ENCODE measurements around the gene RANBP17. TPM values are rescaled to one million over a fixed set of nuclear protein-coding genes. Genes with fewer than 3 reads are reported as not detected.
"Not testable (repeated sequence)": the region's sequence is repeated elsewhere in the genome, so short reads cannot be mapped to it uniquely, and the experiment has no call there.

RANBP17 gene
- total RNA-seq, 2 donors from 2014 or later: 26.6 to 28.0 TPM

DNA sequence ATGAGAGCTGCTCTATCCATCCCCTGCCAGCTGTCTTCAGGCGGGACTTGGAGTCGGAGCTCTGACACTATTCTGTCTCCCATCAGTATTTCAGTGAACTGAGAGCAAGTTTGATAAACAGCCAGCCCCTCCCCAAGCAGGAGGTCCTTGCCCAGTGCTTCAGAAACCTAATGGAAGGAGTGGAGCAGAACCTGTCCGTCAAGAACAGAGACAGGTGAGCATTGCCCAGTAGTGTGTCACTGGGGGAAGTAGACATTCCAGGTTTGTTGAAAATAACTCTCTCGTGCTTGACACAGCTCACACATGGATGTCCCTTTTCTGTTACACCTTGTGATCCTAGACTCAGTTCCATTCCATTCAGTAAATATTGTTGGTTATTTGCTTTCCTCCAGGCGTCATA is 434.0 kb downstream of the RANBP17 start:
- Mint-ChIP-seq H3K4me1 (no peaks in the 10 kb centered on the region), H3K9me3 (no peaks in the 10 kb centered on the region), H3K4me3 (no peak overlapping the region), H3K27ac (no peak overlapping the region), H3K27me3 (ENCODE audit: insufficient read depth) (peaks cover 21% of the 10 kb centered on the region), H3K36me3 (ENCODE audit: low read depth) (peaks cover 3% of the 10 kb centered on the region)
- no peaks in the 10 kb centered on the region for H3K9me3 ChIP-seq (ENCODE audit: control insufficient read depth, low read length)
- no peak overlapping the region for H3K4me3 ChIP-seq (ENCODE audit: low read length)
- no peaks in the 10 kb centered on the region for H3K36me3 ChIP-seq (ENCODE audit: control insufficient read depth, insufficient read depth, low read length)
- H3K9ac ChIP-seq (ENCODE audit: extremely low read depth, low read length, poor library complexity, severe bottlenecking): no peak overlapping the region
- TF ChIP-seq CTCF (conservative IDR thresholded peaks at IDR 0.05): no peak
- H3K27me3 ChIP-seq (ENCODE audit: control insufficient read depth, insufficient read depth, low read length, poor library complexity, severe bottlenecking): peaks cover 4% of the 10 kb centered on the region
- no peaks in the 10 kb centered on the region for H3K4me1 ChIP-seq (ENCODE audit: control insufficient read depth, insufficient read depth, low read length)
- H3K27ac ChIP-seq (ENCODE audit: low read depth, low read length): no peak overlapping the region
- DNase-seq: no peak
- 86 to 92% methylated on average over 4 to 5 of the region's 5 CpGs for WGBS, 2 experiments (ENCODE audit: insufficient coverage in 1 of 2, insufficient read length in 1 of 2)

GRCh38 chr5:171297941-171298340 is 436.1 kb downstream of the RANBP17 start:
- DNase-seq; H3K27ac ChIP-seq (ENCODE audit: low read depth, low read length); H3K4me1 ChIP-seq (ENCODE audit: control insufficient read depth, insufficient read depth, low read length); H3K9me3 Mint-ChIP-seq; H3K36me3 Mint-ChIP-seq (ENCODE audit: low read depth); H3K27ac Mint-ChIP-seq; H3K4me3 ChIP-seq (ENCODE audit: low read length); H3K4me1 Mint-ChIP-seq; H3K9ac ChIP-seq (ENCODE audit: extremely low read depth, low read length, poor library complexity, severe bottlenecking); H3K36me3 ChIP-seq (ENCODE audit: control insufficient read depth, insufficient read depth, low read length); H3K9me3 ChIP-seq (ENCODE audit: control insufficient read depth, low read length); H3K4me3 Mint-ChIP-seq: not testable (repeated sequence)
- peaks cover 12% of the 10 kb centered on the region for H3K27me3 ChIP-seq (ENCODE audit: control insufficient read depth, insufficient read depth, low read length, poor library complexity, severe bottlenecking)
- peaks cover 41% of the 10 kb centered on the region for H3K27me3 Mint-ChIP-seq (ENCODE audit: insufficient read depth)
- 94% methylated on average over 6 of the region's 6 CpGs for WGBS, 2 experiments (ENCODE audit: insufficient coverage in 1 of 2, insufficient read length in 1 of 2)

DNA sequence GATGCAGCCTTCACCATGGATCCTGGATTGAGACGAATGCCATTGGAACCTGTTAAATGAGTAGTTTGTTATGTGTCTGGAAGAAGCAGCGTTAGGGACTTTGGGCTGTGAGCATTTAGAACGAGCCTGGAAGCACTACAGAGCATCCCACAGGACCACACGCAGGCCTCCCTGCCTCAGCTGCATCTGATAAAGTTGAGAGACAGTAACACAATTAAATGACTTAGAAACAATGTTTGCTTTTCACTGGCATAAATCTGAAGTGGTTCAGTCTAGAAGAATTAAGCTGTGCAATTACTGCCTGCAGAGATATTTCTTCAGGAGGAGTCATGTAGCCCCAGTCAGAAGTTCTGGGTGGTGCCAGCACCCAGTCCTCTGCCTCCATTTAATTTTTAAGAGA is 437.4 kb downstream of the RANBP17 start:
- WGBS, 2 experiments (ENCODE audit: insufficient coverage in 1 of 2, insufficient read length in 1 of 2): 88 to 100% methylated on average over 4 of the region's 4 CpGs
- peaks cover 3% of the 10 kb centered on the region for H3K36me3 Mint-ChIP-seq (ENCODE audit: low read depth)
- H3K27me3 Mint-ChIP-seq (ENCODE audit: insufficient read depth): peaks cover 54% of the 10 kb centered on the region

More for the DNA sequence above, 437.4 kb downstream of the RANBP17 start:
- H3K27ac ChIP-seq (ENCODE audit: low read depth, low read length): no peak overlapping the region
- H3K36me3 ChIP-seq (ENCODE audit: control insufficient read depth, insufficient read depth, low read length): no peaks in the 10 kb centered on the region
- Mint-ChIP-seq H3K27ac (no peak overlapping the region), H3K4me1 (no peaks in the 10 kb centered on the region), H3K4me3 (no peak overlapping the region), H3K9me3 (no peaks in the 10 kb centered on the region)
- H3K9ac ChIP-seq (ENCODE audit: extremely low read depth, low read length, poor library complexity, severe bottlenecking): no peak overlapping the region
- TF ChIP-seq CTCF (conservative IDR thresholded peaks at IDR 0.05): no peak
- H3K9me3 ChIP-seq (ENCODE audit: control insufficient read depth, low read length): no peaks in the 10 kb centered on the region
- no peak for DNase-seq
- H3K27me3 ChIP-seq (ENCODE audit: control insufficient read depth, insufficient read depth, low read length, poor library complexity, severe bottlenecking): peaks cover 25% of the 10 kb centered on the region
- H3K4me1 ChIP-seq (ENCODE audit: control insufficient read depth, insufficient read depth, low read length): no peaks in the 10 kb centered on the region
- no peak overlapping the region for H3K4me3 ChIP-seq (ENCODE audit: low read length)
